ENCODE data around the gene CDCA8.

Gene CDCA8

DNA sequence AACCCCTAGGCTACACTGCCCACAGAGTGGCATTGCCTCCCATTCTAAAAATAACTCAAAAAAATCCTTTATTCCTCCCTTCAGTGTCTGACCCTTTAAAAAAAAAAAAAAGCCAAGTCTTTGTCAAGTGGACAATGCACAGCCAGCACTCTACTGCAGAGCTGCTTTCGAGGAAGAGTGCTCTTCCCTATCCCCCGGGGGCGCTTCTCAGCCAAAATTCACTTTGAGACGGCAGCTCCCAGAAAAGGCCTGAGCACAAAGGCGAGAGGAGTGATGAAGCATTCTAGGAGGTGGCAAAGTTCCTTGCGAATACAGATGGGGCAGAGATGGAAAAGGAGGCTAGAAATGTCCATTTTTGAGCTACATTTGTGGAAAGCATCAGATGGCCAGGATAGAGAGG lies 49.3 kb downstream of the CDCA8 start:
- Histone ChIP-seq H3K4me3 (ENCODE audit: low read length) (no peak overlapping the region), H3K4me2 (ENCODE audit: low read length) (no peak overlapping the region), H3K36me3 (replicated peaks; ENCODE audit: low read depth, low read length) (no peaks in the 10 kb centered on the region), H3K9ac (ENCODE audit: low read length) (no peak overlapping the region), H3K79me2 (ENCODE audit: low read length) (no peaks in the 10 kb centered on the region), H3K9me3 (ENCODE audit: insufficient read depth, low read length) (no peaks in the 10 kb centered on the region), H2AFZ (ENCODE audit: low read depth, low read length) (no peak overlapping the region), H4K20me1 (ENCODE audit: insufficient read depth, low read length) (no peaks in the 10 kb centered on the region), H3K27ac (ENCODE audit: low read length) (no peak overlapping the region), H3K27me3 (ENCODE audit: low read depth, low read length) (no peaks in the 10 kb centered on the region), H3K4me1 (ENCODE audit: low read length) (no peaks in the 10 kb centered on the region)
- TF ChIP-seq, protein P1, sequence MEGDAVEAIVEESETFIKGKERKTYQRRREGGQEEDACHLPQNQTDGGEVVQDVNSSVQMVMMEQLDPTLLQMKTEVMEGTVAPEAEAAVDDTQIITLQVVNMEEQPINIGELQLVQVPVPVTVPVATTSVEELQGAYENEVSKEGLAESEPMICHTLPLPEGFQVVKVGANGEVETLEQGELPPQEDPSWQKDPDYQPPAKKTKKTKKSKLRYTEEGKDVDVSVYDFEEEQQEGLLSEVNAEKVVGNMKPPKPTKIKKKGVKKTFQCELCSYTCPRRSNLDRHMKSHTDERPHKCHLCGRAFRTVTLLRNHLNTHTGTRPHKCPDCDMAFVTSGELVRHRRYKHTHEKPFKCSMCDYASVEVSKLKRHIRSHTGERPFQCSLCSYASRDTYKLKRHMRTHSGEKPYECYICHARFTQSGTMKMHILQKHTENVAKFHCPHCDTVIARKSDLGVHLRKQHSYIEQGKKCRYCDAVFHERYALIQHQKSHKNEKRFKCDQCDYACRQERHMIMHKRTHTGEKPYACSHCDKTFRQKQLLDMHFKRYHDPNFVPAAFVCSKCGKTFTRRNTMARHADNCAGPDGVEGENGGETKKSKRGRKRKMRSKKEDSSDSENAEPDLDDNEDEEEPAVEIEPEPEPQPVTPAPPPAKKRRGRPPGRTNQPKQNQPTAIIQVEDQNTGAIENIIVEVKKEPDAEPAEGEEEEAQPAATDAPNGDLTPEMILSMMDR (IDR thresholded peaks at IDR 0.05; ENCODE audit: low read depth, low read length) = no peak
- no peak for TF ChIP-seq EZH2phosphoT487 (IDR thresholded peaks at IDR 0.05; ENCODE audit: low read depth)

DNA sequence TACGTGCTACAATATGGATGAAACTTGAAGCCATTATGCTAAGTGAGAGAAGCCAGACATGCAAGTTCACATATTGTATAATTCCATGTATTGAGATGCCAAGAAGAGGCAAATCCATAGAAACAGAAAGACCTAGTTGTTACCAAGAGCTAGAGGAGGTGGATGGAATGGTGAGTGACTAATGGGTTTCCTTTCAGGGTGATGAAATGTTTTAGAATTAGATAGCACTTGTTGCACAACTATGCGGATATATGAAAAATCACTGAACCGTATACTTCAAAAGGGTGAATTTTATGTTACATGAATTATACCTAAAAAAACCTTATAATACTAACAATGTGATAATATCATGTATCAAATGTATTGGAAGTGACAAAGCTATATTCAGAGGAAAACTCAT lies 54.5 kb downstream of the CDCA8 start:
- peaks cover 3% of the 10 kb centered on the region; the same call in 1 of the 2 replicates for H3K4me1 ChIP-seq (ENCODE audit: low read length)
- no peaks in the 10 kb centered on the region for H3K79me2 ChIP-seq (ENCODE audit: low read length)
- no peak overlapping the region for H3K9ac ChIP-seq (ENCODE audit: low read length)
- 0 out of 2 replicates have a peak, but pooled peaks cover under 1% of the 10 kb centered on the region for H3K27me3 ChIP-seq (ENCODE audit: low read depth, low read length)
- no peaks in the 10 kb centered on the region for H3K36me3 ChIP-seq (replicated peaks; ENCODE audit: low read depth, low read length)
- no peak for TF ChIP-seq EZH2phosphoT487 (IDR thresholded peaks at IDR 0.05; ENCODE audit: low read depth)
- TF ChIP-seq, protein P1 (IDR thresholded peaks at IDR 0.05; ENCODE audit: low read depth, low read length) = no peak
- no peaks in the 10 kb centered on the region for H3K9me3 ChIP-seq (ENCODE audit: insufficient read depth, low read length)
- no peak overlapping the region for H3K4me2 ChIP-seq (ENCODE audit: low read length)
- no peak overlapping the region for H3K4me3 ChIP-seq (ENCODE audit: low read length)
- no peaks in the 10 kb centered on the region for H4K20me1 ChIP-seq (ENCODE audit: insufficient read depth, low read length)
- no peak overlapping the region for H3K27ac ChIP-seq (ENCODE audit: low read length)
- no peak overlapping the region for H2AFZ ChIP-seq (ENCODE audit: low read depth, low read length)

DNA sequence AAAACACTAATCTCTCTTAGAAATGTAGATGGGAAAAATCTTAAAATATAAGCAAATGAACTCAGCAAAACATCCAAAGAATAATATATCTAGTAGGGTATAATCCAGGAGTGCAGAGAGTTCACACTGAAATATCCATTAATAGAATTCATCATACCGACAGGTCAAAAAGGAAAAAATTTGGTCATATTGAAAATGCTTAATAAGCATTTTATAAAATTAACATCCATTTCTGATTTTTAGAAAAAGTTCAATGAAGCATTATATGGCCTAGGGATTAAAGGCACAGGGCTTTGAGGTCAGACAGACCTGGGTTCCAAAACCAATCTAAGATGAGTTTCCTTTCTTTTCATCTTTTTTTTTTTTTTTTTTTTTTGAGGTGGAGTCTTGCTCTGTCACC lies 56.2 kb downstream of the CDCA8 start:
- Histone ChIP-seq H3K4me3 (ENCODE audit: low read length) (no peak overlapping the region), H2AFZ (ENCODE audit: low read depth, low read length) (no peak overlapping the region), H3K4me1 (ENCODE audit: low read length) (peaks cover 3% of the 10 kb centered on the region; the same call in 1 of the 2 replicates), H3K79me2 (ENCODE audit: low read length) (no peaks in the 10 kb centered on the region), H4K20me1 (ENCODE audit: insufficient read depth, low read length) (no peaks in the 10 kb centered on the region), H3K27ac (ENCODE audit: low read length) (no peak overlapping the region), H3K4me2 (ENCODE audit: low read length) (no peak overlapping the region), H3K9ac (ENCODE audit: low read length) (no peak overlapping the region), H3K9me3 (ENCODE audit: insufficient read depth, low read length) (no peaks in the 10 kb centered on the region), H3K36me3 (replicated peaks; ENCODE audit: low read depth, low read length) (no peaks in the 10 kb centered on the region), H3K27me3 (ENCODE audit: low read depth, low read length) (0 out of 2 replicates have a peak, but pooled peaks cover 3% of the 10 kb centered on the region)
- TF ChIP-seq, protein P1 (IDR thresholded peaks at IDR 0.05; ENCODE audit: low read depth, low read length) = no peak
- TF ChIP-seq EZH2phosphoT487 (IDR thresholded peaks at IDR 0.05; ENCODE audit: low read depth) = no peak

DNA sequence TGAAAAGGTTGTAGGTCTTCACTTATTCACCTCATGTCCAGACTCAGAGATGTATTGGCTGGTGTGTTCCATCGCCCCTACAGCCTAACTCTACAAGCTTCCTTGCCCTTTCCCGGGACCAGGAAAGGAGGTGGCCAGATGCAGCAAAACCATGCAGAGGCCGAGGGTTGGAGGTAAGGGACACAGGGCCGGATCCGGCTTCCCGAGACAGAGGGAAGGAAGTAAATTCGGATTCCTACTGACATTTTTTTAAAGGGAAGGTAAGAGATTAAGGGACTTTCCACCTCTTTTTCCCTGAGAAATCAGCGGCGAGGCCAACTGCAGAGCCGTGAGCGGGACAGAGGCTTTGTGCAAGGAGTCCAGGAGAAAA lies 59.9 kb downstream of the CDCA8 start:
- Histone ChIP-seq H3K36me3 (replicated peaks; ENCODE audit: low read depth, low read length) (no peaks in the 10 kb centered on the region), H3K27me3 (ENCODE audit: low read depth, low read length) (0 out of 2 replicates have a peak, but pooled peaks cover 3% of the 10 kb centered on the region), H3K4me3 (ENCODE audit: low read length) (peak overlapping the region; percentile 66), H3K4me2 (ENCODE audit: low read length) (peak overlapping the region; percentile 63), H2AFZ (ENCODE audit: low read depth, low read length) (no peak overlapping the region; the same call in 1 of the 2 replicates), H3K4me1 (ENCODE audit: low read length) (peaks cover 3% of the 10 kb centered on the region; the same call in 1 of the 2 replicates), H3K27ac (ENCODE audit: low read length) (no peak overlapping the region), H3K9ac (ENCODE audit: low read length) (no peak overlapping the region), H3K9me3 (ENCODE audit: insufficient read depth, low read length) (no peaks in the 10 kb centered on the region), H3K79me2 (ENCODE audit: low read length) (no peaks in the 10 kb centered on the region), H4K20me1 (ENCODE audit: insufficient read depth, low read length) (no peaks in the 10 kb centered on the region)
- TF ChIP-seq, protein P1 (IDR thresholded peaks at IDR 0.05; ENCODE audit: low read depth, low read length) = no peak
- no peak for TF ChIP-seq EZH2phosphoT487 (IDR thresholded peaks at IDR 0.05; ENCODE audit: low read depth)

Measured in OCI-LY3 (cell line).